Measurements from ENCODE around the gene ZCCHC7.

GRCh38 chr9:37281541-37281940, 161.2 kb downstream of the ZCCHC7 start:
- TF ChIP-seq POLR2AphosphoS5 (IDR thresholded peaks at IDR 0.05; ENCODE audit: low read depth, low read length) (no peak), REST (IDR thresholded peaks at IDR 0.05; ENCODE audit: insufficient read depth in 1 of 2, low read depth in 2 of 2, low read length in 2 of 2) (no peak), SIN3A (IDR thresholded peaks at IDR 0.05; ENCODE audit: borderline replicate concordance, insufficient read depth, low read length) (no peak), TAF1 (IDR thresholded peaks at IDR 0.05; ENCODE audit: borderline replicate concordance, insufficient read depth, low read length) (no peak)

Measured in PFSK-1 (cell line).